Measurements from ENCODE around the gene SUPT20HL1.

- TF ChIP-seq CTCF (IDR thresholded peaks at IDR 0.05; ENCODE audit: low read depth, low read length) (no peak), EZH2phosphoT487 (IDR thresholded peaks at IDR 0.05; ENCODE audit: low read depth) (no peak)
These were observed 36.5 kb downstream of the SUPT20HL1 start for GRCh38 chrX:24396931-24397279.
